Astrocyte (in vitro differentiated cells and primary cell): ENCODE results near the gene ADCY2. TPM values are rescaled to one million over a fixed set of nuclear protein-coding genes. Genes with fewer than 3 reads are reported as not detected.

Experiments
- DNase-seq: peaks from one replicate; pipeline ENCODE4 v3.0.0-alpha.2; 2010; ENCODE audit warnings: low read depth
- FAIRE-seq: peaks from 2 replicates; lab custom pipeline; 2011; peaks lifted over from hg19 to GRCh38; lab: Jason Lieb, UNC
- H2AFZ ChIP-seq: 2 replicates; pipeline ENCODE4 v1.6.0; 2012; ENCODE audit warnings: low read depth, low read length, inconsistent platforms
- H3K27ac ChIP-seq: 2 replicates; pipeline ENCODE4 v1.5.1; 2011; ENCODE audit warnings: low read depth, low read length, inconsistent platforms
- H3K27me3 ChIP-seq: 2 replicates; pipeline ENCODE4 v1.6.0; 2011; ENCODE audit warnings: low read length, inconsistent platforms; ENCODE audit not compliant: insufficient read depth
- H3K36me3 ChIP-seq: 2 replicates; pipeline ENCODE4 v1.5.1; 2011; ENCODE audit warnings: low read length, inconsistent platforms; ENCODE audit not compliant: insufficient read depth
- H3K4me1 ChIP-seq: 2 replicates; pipeline ENCODE4 v1.5.1; 2011; ENCODE audit warnings: low read length, inconsistent platforms; ENCODE audit not compliant: insufficient read depth
- H3K4me2 ChIP-seq: 2 replicates; pipeline ENCODE4 v1.6.0; 2012; ENCODE audit warnings: low read length, inconsistent platforms
- H3K4me3 ChIP-seq: 2 replicates; pipeline ENCODE4 v1.5.1; 2011; ENCODE audit warnings: low read depth, mild to moderate bottlenecking, low read length, inconsistent platforms; ENCODE audit not compliant: insufficient read depth
- H3K79me2 ChIP-seq: 2 replicates; pipeline ENCODE4 v1.6.0; 2012; ENCODE audit warnings: mild to moderate bottlenecking, low read length, inconsistent platforms; ENCODE audit not compliant: insufficient read depth
- H3K9ac ChIP-seq: 2 replicates; pipeline ENCODE4 v1.6.0; 2012; ENCODE audit warnings: mild to moderate bottlenecking, low read length, inconsistent platforms
- H3K9me3 ChIP-seq: 2 replicates; pipeline ENCODE4 v1.5.1; 2012; ENCODE audit warnings: low read depth, mild to moderate bottlenecking, low read length, inconsistent platforms; ENCODE audit not compliant: insufficient read depth
- H4K20me1 ChIP-seq: 2 replicates; pipeline ENCODE4 v1.6.0; 2012; ENCODE audit warnings: low read length, inconsistent platforms; ENCODE audit not compliant: insufficient read depth
- H3K27ac Mint-ChIP-seq: one replicate; pipeline ENCODE4 v1.8.0; 2021; ENCODE audit warnings: mild to moderate bottlenecking, mixed read lengths; ENCODE audit not compliant: unreplicated experiment
- H3K27me3 Mint-ChIP-seq: one replicate; pipeline ENCODE4 v1.8.0; 2021; ENCODE audit warnings: low read depth, mixed read lengths; ENCODE audit not compliant: unreplicated experiment
- H3K36me3 Mint-ChIP-seq: one replicate; pipeline ENCODE4 v1.8.0; 2021; ENCODE audit warnings: low read depth, mixed read lengths; ENCODE audit not compliant: unreplicated experiment
- H3K4me1 Mint-ChIP-seq: one replicate; pipeline ENCODE4 v1.8.0; 2021; ENCODE audit warnings: low read depth, mixed read lengths; ENCODE audit not compliant: unreplicated experiment
- H3K4me3 Mint-ChIP-seq: one replicate; pipeline ENCODE4 v1.8.0; 2021; ENCODE audit warnings: mild to moderate bottlenecking, moderate library complexity, mixed read lengths; ENCODE audit not compliant: unreplicated experiment
- H3K9me3 Mint-ChIP-seq: one replicate; pipeline ENCODE4 v1.8.0; 2021; ENCODE audit warnings: mild to moderate bottlenecking, mixed read lengths; ENCODE audit not compliant: unreplicated experiment
- CTCF ChIP-seq: IDR thresholded peaks from 2 replicates; pipeline ENCODE4 v1.5.1; 2011; ENCODE audit warnings: low read depth, mild to moderate bottlenecking, inconsistent platforms, low read length, moderate library complexity; ENCODE audit not compliant: insufficient read depth
- EZH2 ChIP-seq: IDR thresholded peaks from 2 replicates; pipeline ENCODE4 v1.6.1; 2012; ENCODE audit warnings: mild to moderate bottlenecking, low read length, inconsistent platforms; ENCODE audit not compliant: insufficient read depth
- total RNA-seq: library from RNA; stranded (reverse); gene quantifications from 2 replicates; pipeline ENCODE4 v1.2.1, GENCODE V29; 2021

The ADCY2 gene
- total RNA-seq, 1 donor from 2014 or later = 5.7 TPM

- Histone ChIP-seq H2AFZ (no peak overlapping the region), H3K9ac (no peak overlapping the region), H4K20me1 (no peaks in the 10 kb centered on the region), H3K4me1 (no peaks in the 10 kb centered on the region), H3K79me2 (no peaks in the 10 kb centered on the region), H3K36me3 (no peaks in the 10 kb centered on the region), H3K4me2 (no peak overlapping the region), H3K9me3 (no peaks in the 10 kb centered on the region), H3K4me3 (no peak overlapping the region), H3K27me3 (no peaks in the 10 kb centered on the region), H3K27ac (no peak overlapping the region)
- TF ChIP-seq EZH2 (no peak), CTCF (no peak)
- DNase-seq = no peak
- H3K27ac Mint-ChIP-seq = no peak overlapping the region
- no peak for FAIRE-seq
- H3K36me3 Mint-ChIP-seq = no peaks in the 10 kb centered on the region
- H3K27me3 Mint-ChIP-seq = no peaks in the 10 kb centered on the region
- H3K4me3 Mint-ChIP-seq = no peak overlapping the region
- H3K9me3 Mint-ChIP-seq = peaks cover 2% of the 10 kb centered on the region
- peaks cover 3% of the 10 kb centered on the region for H3K4me1 Mint-ChIP-seq
These were observed 376.2 kb downstream of the ADCY2 start for GRCh38 chr5:7772141-7772540.

GRCh38 chr5:7773178-7773577 is 377.2 kb downstream of the ADCY2 start:
- no peak overlapping the region for H3K4me3 Mint-ChIP-seq
- no peaks in the 10 kb centered on the region for H3K36me3 Mint-ChIP-seq
- no peaks in the 10 kb centered on the region for H3K4me1 ChIP-seq
- no peaks in the 10 kb centered on the region for H3K36me3 ChIP-seq
- no peaks in the 10 kb centered on the region for H3K27me3 ChIP-seq
- DNase-seq (no peak), FAIRE-seq (no peak)
- H3K27ac ChIP-seq = no peak overlapping the region
- no peaks in the 10 kb centered on the region for H3K79me2 ChIP-seq
- H3K9me3 Mint-ChIP-seq = peaks cover 2% of the 10 kb centered on the region
- H3K9me3 ChIP-seq = no peaks in the 10 kb centered on the region
- TF ChIP-seq EZH2 (no peak), CTCF (no peak)
- no peaks in the 10 kb centered on the region for H4K20me1 ChIP-seq
- H3K27ac Mint-ChIP-seq = no peak overlapping the region
- no peak overlapping the region for H3K4me3 ChIP-seq
- no peak overlapping the region for H3K4me2 ChIP-seq
- H2AFZ ChIP-seq = no peak overlapping the region
- H3K4me1 Mint-ChIP-seq = no peaks in the 10 kb centered on the region
- H3K9ac ChIP-seq = no peak overlapping the region
- no peaks in the 10 kb centered on the region for H3K27me3 Mint-ChIP-seq

GRCh38 chr5:7776442-7776841 is 380.5 kb downstream of the ADCY2 start:
- Histone ChIP-seq H2AFZ (no peak overlapping the region), H3K4me3 (no peak overlapping the region), H3K9ac (no peak overlapping the region), H3K9me3 (no peaks in the 10 kb centered on the region), H3K4me1 (no peaks in the 10 kb centered on the region), H3K27me3 (no peaks in the 10 kb centered on the region), H3K36me3 (no peaks in the 10 kb centered on the region), H3K4me2 (no peak overlapping the region), H4K20me1 (no peaks in the 10 kb centered on the region), H3K27ac (no peak overlapping the region), H3K79me2 (no peaks in the 10 kb centered on the region)
- no peak for FAIRE-seq
- Mint-ChIP-seq H3K4me1 (peaks cover 8% of the 10 kb centered on the region), H3K36me3 (no peaks in the 10 kb centered on the region), H3K9me3 (peaks cover 3% of the 10 kb centered on the region), H3K27me3 (no peaks in the 10 kb centered on the region), H3K27ac (no peak overlapping the region), H3K4me3 (no peak overlapping the region)
- TF ChIP-seq CTCF = no peak
- no peak for TF ChIP-seq EZH2
- no peak for DNase-seq
